NB4 (cell line): ENCODE results near the gene CHP1.
"Not testable (repeated sequence)": the region's sequence is repeated elsewhere in the genome, so short reads cannot be mapped to it uniquely, and the experiment has no call there.

Experiments
- DNase-seq: peaks from one replicate; pipeline ENCODE4 v3.0.0; 2010; ENCODE audit warnings: low read depth
- H3K4me3 ChIP-seq: one replicate; pipeline ENCODE4 v1.5.1; 2011; ENCODE audit warnings: mild to moderate bottlenecking, low read depth, low read length, moderate library complexity
- MAX ChIP-seq: IDR thresholded peaks from 2 replicates; pipeline ENCODE4 v1.6.1; 2011; ENCODE audit warnings: low read depth, low read length
- MYC ChIP-seq: IDR thresholded peaks from 2 replicates; pipeline ENCODE4 v1.6.1; 2011; ENCODE audit warnings: low read depth, low read length
- POLR2A ChIP-seq: IDR thresholded peaks from 2 replicates; pipeline ENCODE4 v1.6.1; 2011; ENCODE audit warnings: mild to moderate bottlenecking; ENCODE audit not compliant: insufficient read length; ENCODE audit errors: extremely low read depth
- TF ChIP-seq, protein P1 (sequence below): IDR thresholded peaks from one replicate; pipeline ENCODE4 v1.5.1; 2012; ENCODE audit warnings: low read depth, low read length

The CHP1 gene

DNA sequence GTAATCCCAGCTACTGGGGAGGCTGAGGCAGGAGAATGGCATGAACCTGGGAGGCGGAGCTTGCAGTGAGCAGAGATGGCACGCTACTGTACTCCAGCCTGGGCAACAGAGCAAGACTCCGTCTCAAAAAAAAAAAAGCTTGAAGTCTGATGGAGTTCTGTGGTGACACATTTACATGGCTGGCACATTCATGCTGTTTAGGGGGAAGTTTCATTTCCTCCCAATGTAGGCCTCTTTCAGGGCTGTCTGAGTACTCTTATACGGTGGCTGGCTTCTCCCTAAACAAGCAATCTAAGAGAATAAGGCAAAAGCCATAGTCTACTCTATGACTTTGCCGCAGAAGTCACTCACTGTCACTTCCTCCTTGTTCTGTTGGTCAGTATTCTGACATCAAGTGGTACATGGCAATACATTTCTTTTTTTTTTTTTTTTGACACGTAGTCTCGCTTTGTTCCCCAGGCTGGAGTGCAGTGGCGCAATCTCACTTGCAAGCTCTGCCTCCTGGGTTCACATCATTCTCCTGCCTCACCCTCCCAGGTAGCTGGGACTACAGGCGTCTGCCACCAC, 60.1 kb downstream of the CHP1 start:
- no peak for TF ChIP-seq POLR2A
- TF ChIP-seq MYC: no peak
- no peak for TF ChIP-seq MAX
- no peak overlapping the region for H3K4me3 ChIP-seq
- DNase-seq: peak; percentile 61

GRCh38 chr15:41292521-41292920, 61.5 kb downstream of the CHP1 start:
- TF ChIP-seq MYC: no peak
- TF ChIP-seq POLR2A: no peak
- TF ChIP-seq MAX: no peak
- TF ChIP-seq, protein P1, sequence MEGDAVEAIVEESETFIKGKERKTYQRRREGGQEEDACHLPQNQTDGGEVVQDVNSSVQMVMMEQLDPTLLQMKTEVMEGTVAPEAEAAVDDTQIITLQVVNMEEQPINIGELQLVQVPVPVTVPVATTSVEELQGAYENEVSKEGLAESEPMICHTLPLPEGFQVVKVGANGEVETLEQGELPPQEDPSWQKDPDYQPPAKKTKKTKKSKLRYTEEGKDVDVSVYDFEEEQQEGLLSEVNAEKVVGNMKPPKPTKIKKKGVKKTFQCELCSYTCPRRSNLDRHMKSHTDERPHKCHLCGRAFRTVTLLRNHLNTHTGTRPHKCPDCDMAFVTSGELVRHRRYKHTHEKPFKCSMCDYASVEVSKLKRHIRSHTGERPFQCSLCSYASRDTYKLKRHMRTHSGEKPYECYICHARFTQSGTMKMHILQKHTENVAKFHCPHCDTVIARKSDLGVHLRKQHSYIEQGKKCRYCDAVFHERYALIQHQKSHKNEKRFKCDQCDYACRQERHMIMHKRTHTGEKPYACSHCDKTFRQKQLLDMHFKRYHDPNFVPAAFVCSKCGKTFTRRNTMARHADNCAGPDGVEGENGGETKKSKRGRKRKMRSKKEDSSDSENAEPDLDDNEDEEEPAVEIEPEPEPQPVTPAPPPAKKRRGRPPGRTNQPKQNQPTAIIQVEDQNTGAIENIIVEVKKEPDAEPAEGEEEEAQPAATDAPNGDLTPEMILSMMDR: no peak
- H3K4me3 ChIP-seq: no peak overlapping the region
- DNase-seq: no peak

GRCh38 chr15:41301139-41301538, 70.1 kb downstream of the CHP1 start:
- DNase-seq, H3K4me3 ChIP-seq: not testable (repeated sequence)

DNA sequence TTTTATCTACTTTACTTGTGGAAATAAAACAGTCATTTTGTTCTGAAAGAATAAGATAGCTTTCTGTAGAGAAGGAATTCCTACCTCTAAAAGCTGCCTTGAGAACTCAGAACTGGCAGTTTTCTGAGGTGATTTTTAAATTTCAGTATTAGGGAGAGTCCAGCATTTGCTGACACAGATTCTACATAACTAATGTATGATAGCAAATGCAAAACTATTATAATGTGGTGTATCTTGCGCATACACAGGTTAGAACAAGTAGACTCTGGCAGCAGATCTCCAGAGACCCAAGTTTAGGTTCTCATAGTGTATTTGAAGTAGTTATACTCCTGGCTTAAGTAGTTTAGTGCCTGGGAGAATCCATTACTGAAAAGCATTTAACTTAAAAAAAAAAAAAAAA, 70.5 kb downstream of the CHP1 start:
- no peak for TF ChIP-seq MAX
- TF ChIP-seq, protein P1: no peak
- TF ChIP-seq POLR2A: no peak
- no peak for TF ChIP-seq MYC

GRCh38 chr15:41304149-41304770, 73.2 kb downstream of the CHP1 start:
- TF ChIP-seq MAX: peak; percentile 18; the same call in 1 of the 2 replicates
- TF ChIP-seq MYC: no peak
- TF ChIP-seq, protein P1: no peak
- no peak for TF ChIP-seq POLR2A
- H3K4me3 ChIP-seq: no peak overlapping the region
- DNase-seq: peak; percentile 66

More for the DNA sequence above, 70.5 kb downstream of the CHP1 start:
- no peak overlapping the region for H3K4me3 ChIP-seq
- no peak for DNase-seq

GRCh38 chr15:41307679-41308078, 76.6 kb downstream of the CHP1 start:
- no peak for DNase-seq
- TF ChIP-seq MYC (no peak), MAX (no peak), POLR2A (no peak)
- TF ChIP-seq, protein P1: no peak
- H3K4me3 ChIP-seq: no peak overlapping the region
